Prostate gland (tissue), 2 donors: Measurements from ENCODE around the gene KCNJ15. TPM values are rescaled to one million over a fixed set of nuclear protein-coding genes. Genes with fewer than 3 reads are reported as not detected.

Experiments used
- DNase-seq: peaks from one replicate; pipeline ENCODE4 v3.0.0-alpha.2; 2019; ENCODE audit warnings: low spot score
- H3K27ac ChIP-seq, 2 donors: fragments of 200-600 bp; sonication (generic); 2 replicates each; pipeline ENCODE4 v1.5.1; 2017 to 2019
- H3K27me3 ChIP-seq: fragments of 200-600 bp; sonication (generic); replicated peaks from 2 replicates; pipeline ENCODE4 v1.5.1; 2019; ENCODE audit not compliant: insufficient read depth
- H3K36me3 ChIP-seq, 2 donors: fragments of 200-600 bp; sonication (generic); 1 replicate in 1 of 2; 2 replicates in 1 of 2; pipeline versions ENCODE4 v1.5.1 to v1.8.1; 2017 to 2019
- H3K4me1 ChIP-seq: fragments of 200-600 bp; sonication (generic); replicated peaks from 2 replicates; pipeline ENCODE4 v1.5.1; 2019
- H3K4me3 ChIP-seq, 2 donors: fragments of 200-600 bp; sonication (generic); 2 replicates each; pipeline ENCODE4 v1.5.1; 2017 to 2019
- H3K9me3 ChIP-seq: fragments of 200-600 bp; sonication (generic); 2 replicates; pipeline ENCODE4 v1.5.1; 2017
- POLR2A ChIP-seq: fragments of 450-650 bp; IDR thresholded peaks from one replicate; pipeline ENCODE4 v1.6.1; 2016; ENCODE audit warnings: antibody characterized with exemption, mild to moderate bottlenecking
- POLR2AphosphoS5 ChIP-seq: sonication (generic); formaldehyde crosslinking; IDR thresholded peaks from one replicate; pipeline ENCODE4 v1.6.1; 2017; ENCODE audit warnings: antibody characterized with exemption
- WGBS: methylation state at CpG from one replicate; pipeline ENCODE4 v1.1.5; 2018; 5-methylcytosine and 5-hydroxymethylcytosine counted together
- intact Hi-C: fragments of 100-400 bp; cut with DNase I; formaldehyde crosslinking; loops from one replicate; pipeline ENCODE4 v1.14.2; 2022
- total RNA-seq, 2 donors: library from RNA; depleted of rRNA; stranded (reverse); fragments of >200 nt; gene quantifications; one replicate each; pipeline ENCODE4 v1.1.0, GENCODE V29; 2016
- TF ChIP-seq, protein P1 (sequence below), 4 experiments: fragments of 200-600 bp in 2 of 4; fragments of 450-650 bp in 2 of 4; sonication (generic) in 2 of 4; IDR thresholded peaks; 1 replicate in 3 of 4; 2 replicates in 1 of 4; pipeline ENCODE4 v1.5.1; 2016 to 2019; ENCODE audit warnings: antibody characterized with exemption in 4 of 4, mild to moderate bottlenecking in 2 of 4, moderate library complexity in 2 of 4

KCNJ15 gene
- total RNA-seq: 1 to 10 TPM; 4.5 to 5.6 TPM

DNA sequence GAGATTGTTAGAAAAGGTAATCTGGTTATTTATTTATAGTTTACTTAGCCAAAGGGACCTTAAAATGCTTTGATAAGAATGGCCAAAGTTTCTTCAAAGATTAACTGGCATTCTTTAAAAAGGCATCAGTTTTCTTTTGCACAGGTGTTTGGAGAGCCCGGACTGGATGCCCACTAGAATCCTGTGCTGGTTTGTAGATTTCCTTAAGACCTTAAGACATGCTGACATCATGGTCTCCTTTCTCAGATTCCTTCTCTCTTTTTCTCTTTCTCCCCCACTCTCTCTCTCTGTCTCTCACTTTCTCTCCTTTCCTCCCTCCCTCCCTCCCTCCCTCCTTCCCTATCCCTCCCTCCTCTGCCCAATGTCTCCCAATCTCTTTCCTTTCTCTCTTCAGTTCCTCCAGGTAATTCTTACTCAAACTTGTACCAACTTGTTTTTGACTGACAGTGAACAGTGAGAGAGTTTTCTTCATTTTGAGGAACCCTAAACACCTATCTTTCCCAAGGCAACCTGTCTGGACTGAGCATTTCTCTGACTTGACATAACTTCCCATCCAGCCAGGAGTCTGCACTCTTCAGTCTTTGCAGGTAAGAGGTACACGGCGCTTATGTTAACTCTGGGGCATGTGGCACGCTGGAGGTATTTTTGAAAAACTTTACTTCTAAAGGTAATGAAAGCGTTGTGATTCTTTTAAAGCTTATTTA lies at the start of gene KCNJ15:
KCNJ15 (plus strand) TSS at position 393 of the 704 bp plus-strand sequence. CDS start 42,271 bp downstream, outside the sequence.
- Histone ChIP-seq H3K4me1 (no peaks in the 10 kb centered on the region), H3K9me3 (no peaks in the 10 kb centered on the region), H3K4me3 (no peak within 1 kb of the TSS), H3K36me3 (no peaks in the 10 kb centered on the region), H3K27me3 (no peaks in the 10 kb centered on the region), H3K27ac (no peak within 1 kb of the TSS)
- intact Hi-C loops: no loop called here
- no peak for DNase-seq
- 33% methylated on average over 5 of the region's 5 CpGs for whole genome bisulfite sequencing
- no peak for TF ChIP-seq POLR2A
- TF ChIP-seq, protein P1, sequence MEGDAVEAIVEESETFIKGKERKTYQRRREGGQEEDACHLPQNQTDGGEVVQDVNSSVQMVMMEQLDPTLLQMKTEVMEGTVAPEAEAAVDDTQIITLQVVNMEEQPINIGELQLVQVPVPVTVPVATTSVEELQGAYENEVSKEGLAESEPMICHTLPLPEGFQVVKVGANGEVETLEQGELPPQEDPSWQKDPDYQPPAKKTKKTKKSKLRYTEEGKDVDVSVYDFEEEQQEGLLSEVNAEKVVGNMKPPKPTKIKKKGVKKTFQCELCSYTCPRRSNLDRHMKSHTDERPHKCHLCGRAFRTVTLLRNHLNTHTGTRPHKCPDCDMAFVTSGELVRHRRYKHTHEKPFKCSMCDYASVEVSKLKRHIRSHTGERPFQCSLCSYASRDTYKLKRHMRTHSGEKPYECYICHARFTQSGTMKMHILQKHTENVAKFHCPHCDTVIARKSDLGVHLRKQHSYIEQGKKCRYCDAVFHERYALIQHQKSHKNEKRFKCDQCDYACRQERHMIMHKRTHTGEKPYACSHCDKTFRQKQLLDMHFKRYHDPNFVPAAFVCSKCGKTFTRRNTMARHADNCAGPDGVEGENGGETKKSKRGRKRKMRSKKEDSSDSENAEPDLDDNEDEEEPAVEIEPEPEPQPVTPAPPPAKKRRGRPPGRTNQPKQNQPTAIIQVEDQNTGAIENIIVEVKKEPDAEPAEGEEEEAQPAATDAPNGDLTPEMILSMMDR (IDR thresholded peaks at IDR 0.05): no peak
- TF ChIP-seq POLR2AphosphoS5: no peak

DNA sequence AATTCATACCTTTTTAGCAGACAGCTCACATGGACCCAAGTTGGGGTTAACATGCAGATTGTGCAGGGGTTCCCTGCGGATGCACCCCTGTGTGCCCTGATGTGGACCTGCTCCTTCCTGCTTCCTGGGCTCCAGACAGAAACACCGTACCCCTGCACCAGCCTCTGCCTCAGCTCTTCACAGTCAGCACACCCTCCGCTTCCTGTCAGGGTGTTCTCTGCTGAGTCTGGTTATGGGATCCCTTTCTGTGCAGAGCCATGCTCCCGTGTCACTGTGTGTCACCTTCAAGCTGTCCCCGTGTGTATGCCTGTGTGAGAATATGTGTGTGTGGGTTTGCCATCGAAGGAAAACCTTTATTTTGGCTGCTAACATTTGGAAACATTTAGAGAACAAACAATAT lies 48.7 kb upstream of the KCNJ15 start:
- no peak overlapping the region for H3K27ac ChIP-seq
- no peak for DNase-seq
- no peaks in the 10 kb centered on the region for H3K9me3 ChIP-seq
- H3K4me3 ChIP-seq: no peak overlapping the region
- intact Hi-C loops: no loop called here
- no peaks in the 10 kb centered on the region for H3K36me3 ChIP-seq
- WGBS: 47% methylated on average over 6 of the region's 6 CpGs
- TF ChIP-seq, protein P1 (IDR thresholded peaks at IDR 0.05): no peak
- no peak for TF ChIP-seq POLR2A
- H3K4me1 ChIP-seq: no peaks in the 10 kb centered on the region
- H3K27me3 ChIP-seq: no peaks in the 10 kb centered on the region

- H3K4me3 ChIP-seq: no peak overlapping the region
- intact Hi-C loops: no loop called here
- DNase-seq: no peak
- no peaks in the 10 kb centered on the region for H3K27me3 ChIP-seq
- H3K9me3 ChIP-seq: no peaks in the 10 kb centered on the region
- no peaks in the 10 kb centered on the region for H3K4me1 ChIP-seq
- no peak for TF ChIP-seq POLR2AphosphoS5
- TF ChIP-seq, protein P1 (IDR thresholded peaks at IDR 0.05): no peak
- 75% methylated on average over 3 of the region's 3 CpGs for WGBS
- H3K27ac ChIP-seq: no peak overlapping the region
- no peaks in the 10 kb centered on the region for H3K36me3 ChIP-seq
Observed at GRCh38 chr21:38211321-38211720, 45.5 kb upstream of the KCNJ15 start.

GRCh38 chr21:38212706-38213105 lies 44.1 kb upstream of the KCNJ15 start:
- no peaks in the 10 kb centered on the region for H3K9me3 ChIP-seq
- no peaks in the 10 kb centered on the region for H3K27me3 ChIP-seq
- no peaks in the 10 kb centered on the region for H3K36me3 ChIP-seq
- TF ChIP-seq POLR2AphosphoS5 (no peak), POLR2A (no peak)
- TF ChIP-seq, protein P1 (IDR thresholded peaks at IDR 0.05): no peak
- 76% methylated on average over 6 of the region's 6 CpGs for WGBS
- no peak for DNase-seq
- intact Hi-C loops: no loop called here
- no peaks in the 10 kb centered on the region for H3K4me1 ChIP-seq
- no peak overlapping the region for H3K4me3 ChIP-seq
- no peak overlapping the region for H3K27ac ChIP-seq

DNA sequence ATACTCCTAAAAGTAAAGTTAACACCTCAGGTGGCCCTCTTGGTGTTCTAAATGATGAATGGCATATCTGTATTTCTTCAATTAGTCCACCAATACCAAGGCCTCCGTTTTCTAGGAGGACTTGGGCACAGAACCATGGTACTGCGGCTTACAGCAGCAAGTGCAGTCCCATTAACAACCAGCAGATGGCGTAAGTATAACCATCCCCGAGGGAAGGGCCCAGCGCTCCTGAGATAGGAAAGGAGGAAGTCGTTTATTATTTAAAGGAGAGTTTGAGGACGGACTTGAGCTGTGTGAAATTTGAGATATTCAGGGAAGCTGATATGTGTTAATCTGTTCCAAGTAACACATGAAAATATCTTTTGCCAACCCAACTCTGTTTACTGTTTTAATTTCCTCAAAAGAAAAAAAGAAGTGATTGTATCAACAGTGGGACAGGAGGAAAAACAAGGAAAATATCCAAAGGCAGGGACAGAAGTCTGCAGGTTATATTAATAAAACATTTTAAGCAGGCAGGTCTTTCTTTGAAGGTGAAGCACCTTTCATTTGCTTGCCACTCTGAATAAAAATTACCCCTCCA lies 37.7 kb upstream of the KCNJ15 start:
- Histone ChIP-seq H3K4me3 (no peak overlapping the region), H3K27ac (peak overlapping the region in 1 of 2 donors; percentile 8), H3K4me1 (no peaks in the 10 kb centered on the region), H3K27me3 (no peaks in the 10 kb centered on the region), H3K36me3 (no peaks in the 10 kb centered on the region), H3K9me3 (no peaks in the 10 kb centered on the region)
- TF ChIP-seq POLR2AphosphoS5 (peak; percentile 85), POLR2A (no peak)
- TF ChIP-seq, protein P1 (IDR thresholded peaks at IDR 0.05): peak; percentile 90 to 98 (median 94)
- DNase-seq: peak; percentile 81
- WGBS: 3% methylated on average over 7 of the region's 7 CpGs
- intact Hi-C loops: loop anchor here (2.0 kb wide), 1 partner anchor 138 kb away; no protein-coding TSS in a partner anchor
